GOT3 (cell line): ENCODE results near the gene RTCA.
"Not testable (repeated sequence)": the region's sequence is repeated elsewhere in the genome, so short reads cannot be mapped to it uniquely, and the experiment has no call there.

Experiments used
- DNase-seq: peaks from one replicate; lab custom pipeline; 2025; ENCODE audit warnings: mixed read lengths; lab: John Stamatoyannopoulos, UW

RTCA gene

DNA sequence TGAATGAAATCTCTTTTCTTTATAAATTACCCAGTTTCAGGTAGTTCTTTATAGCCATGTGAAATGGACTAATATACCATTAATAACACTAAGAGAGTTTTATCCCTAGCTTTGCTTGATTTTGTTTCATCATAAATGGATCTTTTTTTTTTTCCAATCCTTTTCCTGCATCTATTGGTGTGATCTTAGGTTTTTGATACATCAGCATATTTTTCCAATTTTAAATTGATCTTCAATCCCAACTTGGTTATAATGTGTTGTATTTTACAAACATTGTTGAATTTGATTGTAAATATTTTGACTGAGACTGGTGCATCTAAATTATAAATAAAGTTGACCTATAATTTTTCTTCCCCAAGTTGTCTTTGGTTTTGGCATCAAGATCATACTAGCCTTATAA, 4.3 kb upstream of the RTCA start:
- no peak for DNase-seq

DNA sequence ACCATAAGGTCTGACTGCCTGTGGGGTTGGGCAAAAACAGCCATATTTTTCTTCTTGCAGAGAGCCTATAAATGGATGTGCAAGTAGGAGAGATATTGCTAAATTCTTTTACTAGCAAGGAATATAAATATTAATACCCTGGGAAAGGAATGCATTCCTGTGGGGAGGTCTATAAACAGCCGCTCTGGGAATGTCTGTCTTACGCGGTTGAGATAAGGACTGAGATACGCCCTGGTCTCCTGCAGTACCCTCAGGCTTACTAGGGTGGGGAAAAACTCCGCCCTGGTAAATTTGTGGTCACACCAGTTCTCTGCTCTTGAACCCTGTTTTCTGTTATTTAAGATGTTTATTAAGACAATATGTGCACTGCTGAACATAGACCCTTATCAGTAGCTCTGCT, 1.9 kb upstream of the RTCA start:
- DNase-seq, result not testable (repeated sequence)

DNA sequence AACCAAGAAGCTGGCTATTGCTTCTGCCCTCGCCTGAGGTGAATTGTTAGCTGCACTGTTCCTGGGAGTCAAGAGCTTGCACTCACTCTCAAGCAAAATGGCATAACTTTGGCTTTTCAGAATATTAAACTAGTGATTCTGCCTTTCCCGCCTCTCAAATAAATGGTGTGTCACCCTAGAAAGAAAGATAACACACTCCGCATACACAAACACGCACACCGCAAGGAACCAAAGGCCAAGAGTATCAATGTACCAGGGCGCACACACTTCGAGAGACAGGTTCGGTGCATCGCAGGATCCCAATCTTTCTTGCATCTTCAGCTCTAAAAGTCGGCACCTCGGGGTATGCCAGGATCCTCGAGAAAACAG, 470 bp upstream of the RTCA start:
- DNase-seq, result no peak

DNA sequence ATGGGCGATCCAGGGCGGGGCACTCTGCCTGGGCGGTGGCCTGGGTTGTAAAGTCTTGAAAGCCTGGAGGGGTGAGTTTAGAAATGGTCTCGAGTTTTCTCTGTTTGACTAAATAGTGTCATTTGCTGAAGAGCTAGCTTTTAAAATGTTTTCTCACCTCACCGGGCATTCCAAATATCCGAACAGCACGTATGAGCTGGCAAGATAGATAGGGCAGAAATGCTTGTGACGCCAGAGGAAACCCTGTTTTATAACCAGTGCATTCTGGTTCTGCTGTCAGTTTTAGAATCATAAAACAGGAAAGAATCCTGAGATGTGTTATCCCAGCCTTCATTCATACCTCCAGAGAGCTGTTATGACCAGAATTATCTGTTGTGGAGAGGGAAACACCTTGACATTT, 725 bp downstream of the RTCA start:
- no peak for DNase-seq

- DNase-seq, result no peak
These were observed 1.3 kb downstream of the RTCA start for GRCh38 chr1:100267284-100267683.

DNA sequence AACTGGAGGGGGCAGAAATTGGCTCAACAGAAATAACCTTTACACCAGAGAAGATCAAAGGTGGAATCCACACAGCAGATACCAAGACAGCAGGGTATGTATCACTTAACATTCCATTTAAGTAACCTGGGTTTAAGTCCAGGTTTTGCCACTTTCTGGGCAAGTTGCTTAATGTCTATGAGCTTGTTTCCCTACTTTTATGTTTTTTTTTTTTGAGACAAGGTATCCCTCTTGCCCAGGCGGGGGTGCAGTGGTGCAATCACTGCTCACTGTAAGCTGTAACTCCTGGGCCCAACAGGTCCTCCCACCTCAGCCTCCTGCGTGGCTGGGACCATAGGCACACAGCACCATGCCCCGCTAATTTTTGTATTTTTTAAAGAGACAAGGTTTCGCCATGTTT, 2.2 kb downstream of the RTCA start:
- DNase-seq, result no peak

- DNase-seq, result no peak
These were observed 11.8 kb downstream of the RTCA start for GRCh38 chr1:100277866-100278265.

DNA sequence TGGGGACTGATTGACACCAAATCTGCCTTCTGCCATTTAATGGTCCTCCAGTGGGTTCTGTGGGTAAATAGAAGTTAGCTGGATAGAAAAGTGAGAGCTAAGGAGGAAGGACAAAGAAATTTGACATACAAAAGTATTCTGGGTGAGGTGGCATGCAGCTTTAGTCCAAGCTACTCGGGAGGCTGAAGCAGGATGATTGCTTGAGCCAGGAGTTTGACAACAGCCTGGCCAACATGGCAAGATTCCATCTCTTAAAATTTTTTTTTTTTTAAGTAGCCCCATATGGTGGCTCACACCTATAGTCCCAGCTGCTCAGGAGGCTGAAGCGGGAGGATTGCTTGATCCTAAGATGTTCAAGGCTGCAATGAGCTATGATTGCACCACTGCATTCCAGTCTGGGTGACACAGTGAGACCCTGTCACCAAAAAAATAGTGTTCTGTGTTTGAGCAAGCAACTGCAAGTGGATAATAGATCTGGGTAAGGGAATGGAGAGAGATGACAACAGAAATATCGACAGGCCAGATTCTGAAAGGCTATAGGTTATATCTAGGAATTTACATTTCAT, 13.4 kb downstream of the RTCA start:
- no peak for DNase-seq

- no peak for DNase-seq
These were observed 14.1 kb downstream of the RTCA start for GRCh38 chr1:100279954-100280682.

GRCh38 chr1:100284591-100284990, 18.6 kb downstream of the RTCA start:
- DNase-seq, result no peak

- DNase-seq, result no peak
These were observed 21.1 kb downstream of the RTCA start for GRCh38 chr1:100287162-100287561.

DNA sequence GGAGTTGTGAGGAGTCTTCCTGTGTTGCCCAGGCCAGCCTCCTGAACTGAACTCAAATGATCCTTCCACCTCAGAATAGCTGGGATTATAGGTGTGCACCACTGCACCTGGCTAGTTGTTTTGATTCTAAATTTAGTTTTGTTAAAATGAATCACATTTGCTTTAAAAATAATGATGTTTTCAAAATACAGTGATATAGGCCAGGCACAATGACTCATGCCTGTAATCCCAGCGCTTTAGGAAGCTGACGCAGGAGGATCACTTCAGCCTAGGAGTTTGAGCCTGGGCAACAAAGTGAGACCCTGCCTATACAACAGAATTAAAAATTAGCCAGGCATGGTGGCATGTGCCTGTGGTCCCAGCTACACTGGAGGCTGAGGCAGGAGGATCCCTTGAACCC, 24.3 kb downstream of the RTCA start:
- no peak for DNase-seq

DNA sequence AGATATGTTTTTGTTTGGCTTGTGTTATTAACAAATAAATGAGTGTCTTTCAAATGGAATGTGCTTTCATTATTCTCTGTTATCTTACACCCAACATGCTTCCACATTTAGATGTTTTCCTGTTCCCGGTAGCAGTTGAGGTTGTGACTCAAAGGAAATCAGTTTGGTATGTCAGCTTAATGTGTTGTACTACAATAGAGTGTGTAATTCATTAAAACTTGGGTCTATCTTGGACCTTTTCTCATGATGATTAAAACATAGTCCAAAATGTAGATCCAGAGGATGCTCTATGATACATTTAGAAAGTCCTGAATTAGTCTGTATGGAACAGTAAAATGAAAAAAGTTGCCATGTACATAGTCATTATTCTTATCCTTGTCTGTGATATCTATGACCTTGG, 26.7 kb downstream of the RTCA start:
- DNase-seq, result no peak

- no peak for DNase-seq
These were observed 30.1 kb downstream of the RTCA start for GRCh38 chr1:100296140-100296539.

- not testable (repeated sequence) for DNase-seq
These were observed 31.0 kb downstream of the RTCA start for GRCh38 chr1:100296997-100297396.

GRCh38 chr1:100298512-100298911, 32.5 kb downstream of the RTCA start:
- no peak for DNase-seq

GRCh38 chr1:100299521-100300222, 33.7 kb downstream of the RTCA start:
- DNase-seq, result no peak

GRCh38 chr1:100300691-100301090, 34.7 kb downstream of the RTCA start:
- no peak for DNase-seq

DNA sequence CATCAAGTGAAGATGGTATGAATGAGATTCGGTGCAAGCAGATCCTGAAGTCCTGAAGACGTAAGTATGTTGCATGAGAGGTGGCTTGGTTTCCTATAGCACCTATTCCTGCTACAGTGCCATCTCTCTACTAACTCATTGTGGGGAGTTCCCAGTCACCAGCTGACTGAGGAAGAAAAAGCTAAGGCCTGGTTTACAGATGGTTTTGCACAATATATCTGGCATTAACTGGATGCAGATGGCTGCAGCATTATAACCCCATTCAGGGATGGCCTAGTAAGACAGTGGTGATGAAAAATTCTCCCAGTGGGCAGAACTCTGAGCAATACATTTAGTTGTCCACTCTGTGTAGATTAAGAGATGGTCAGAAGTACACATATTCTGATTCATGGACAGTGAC, 36.7 kb downstream of the RTCA start:
- no peak for DNase-seq

DNA sequence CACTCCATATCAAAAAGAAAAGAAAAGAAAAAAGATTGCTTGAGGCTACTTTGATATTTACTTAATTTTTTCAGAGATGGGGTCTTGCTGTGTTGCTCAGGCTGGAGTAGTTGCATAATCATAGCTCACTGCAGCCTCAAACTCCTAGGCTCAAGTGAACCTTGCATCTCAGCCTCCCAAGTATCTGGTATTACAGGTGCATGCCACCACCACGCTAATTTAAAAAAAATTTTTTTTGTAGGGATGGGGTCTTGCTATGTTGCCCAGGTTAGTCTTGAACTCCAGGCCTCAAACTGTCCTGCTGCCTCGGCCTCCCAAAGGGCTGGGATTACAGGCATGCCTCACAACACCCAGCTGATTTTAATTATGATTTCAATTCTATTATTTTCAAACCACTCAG, 38.2 kb downstream of the RTCA start:
- no peak for DNase-seq

GRCh38 chr1:100304921-100305320, 38.9 kb downstream of the RTCA start:
- DNase-seq, result no peak

DNA sequence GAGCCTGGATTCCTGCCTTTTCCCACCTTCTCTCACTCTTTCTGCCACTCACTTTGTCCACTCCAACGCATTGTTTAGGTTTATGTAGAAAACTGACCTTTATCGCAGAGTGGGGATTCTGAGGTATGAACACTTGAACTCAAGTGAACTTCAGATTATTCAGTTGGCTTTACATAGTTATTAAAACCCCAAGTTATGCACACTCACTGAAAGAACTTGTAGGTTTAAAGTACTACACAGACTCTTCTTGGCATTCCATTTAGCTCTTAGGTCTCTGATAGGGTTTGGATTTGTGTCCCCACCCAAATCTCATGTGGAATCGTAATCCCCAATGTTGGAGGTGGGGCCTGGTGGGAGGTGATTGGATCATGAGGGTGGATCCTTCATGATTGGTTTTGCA, 39.9 kb downstream of the RTCA start:
- no peak for DNase-seq

- no peak for DNase-seq
These were observed 40.8 kb downstream of the RTCA start for GRCh38 chr1:100306735-100307313.
